Fibroblast of skin of right biceps (primary cell): ENCODE data around the gene PHF24.
"Not testable (repeated sequence)": the region's sequence is repeated elsewhere in the genome, so short reads cannot be mapped to it uniquely, and the experiment has no call there.

Experiments
- DNase-seq: peaks from one replicate; pipeline ENCODE4 v3.0.0-alpha.2; 2013

The PHF24 gene

GRCh38 chr9:34998266-34998665 lies 40.2 kb downstream of the PHF24 start:
- no peak for DNase-seq

- no peak for DNase-seq
Measured at GRCh38 chr9:34999576-34999975, 41.5 kb downstream of the PHF24 start.

DNA sequence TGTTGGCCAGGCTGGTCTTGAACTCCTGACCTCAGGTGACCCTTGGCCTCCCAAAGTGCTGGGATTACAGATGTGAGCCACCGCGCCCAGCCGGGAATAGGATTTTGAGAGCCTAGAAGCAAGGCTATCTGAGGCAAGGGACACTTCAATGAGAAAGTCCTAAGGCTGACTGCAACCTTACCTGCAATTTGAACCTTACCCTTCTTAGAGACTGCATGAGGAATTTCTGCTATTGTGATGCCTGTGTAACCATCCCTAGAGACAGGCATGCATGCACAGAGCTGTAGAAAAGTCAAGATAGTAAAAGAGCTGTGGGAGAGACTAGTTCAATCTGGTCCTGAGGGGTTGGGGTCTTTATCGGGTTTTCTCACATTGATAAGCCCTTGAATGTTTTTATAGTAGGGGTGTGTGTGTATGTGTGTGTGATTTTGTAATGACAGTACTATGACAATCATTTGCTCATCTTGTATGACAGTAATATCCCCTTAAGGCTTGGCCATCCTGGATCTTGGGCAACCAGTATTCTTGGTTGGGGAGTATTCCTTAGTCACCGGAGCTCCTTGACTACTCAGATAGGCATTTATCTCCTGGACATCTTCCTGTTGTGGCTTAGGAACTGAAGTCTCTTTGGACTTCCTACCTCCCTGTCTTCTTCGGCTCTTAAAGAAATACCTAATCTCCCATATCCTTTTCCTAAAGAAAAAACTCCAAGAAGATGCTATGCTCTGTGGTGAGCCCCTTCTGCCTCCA lies 42.6 kb downstream of the PHF24 start:
- DNase-seq = peak; percentile 81

- no peak for DNase-seq
Measured at GRCh38 chr9:35001285-35001677, 43.2 kb downstream of the PHF24 start.

DNA sequence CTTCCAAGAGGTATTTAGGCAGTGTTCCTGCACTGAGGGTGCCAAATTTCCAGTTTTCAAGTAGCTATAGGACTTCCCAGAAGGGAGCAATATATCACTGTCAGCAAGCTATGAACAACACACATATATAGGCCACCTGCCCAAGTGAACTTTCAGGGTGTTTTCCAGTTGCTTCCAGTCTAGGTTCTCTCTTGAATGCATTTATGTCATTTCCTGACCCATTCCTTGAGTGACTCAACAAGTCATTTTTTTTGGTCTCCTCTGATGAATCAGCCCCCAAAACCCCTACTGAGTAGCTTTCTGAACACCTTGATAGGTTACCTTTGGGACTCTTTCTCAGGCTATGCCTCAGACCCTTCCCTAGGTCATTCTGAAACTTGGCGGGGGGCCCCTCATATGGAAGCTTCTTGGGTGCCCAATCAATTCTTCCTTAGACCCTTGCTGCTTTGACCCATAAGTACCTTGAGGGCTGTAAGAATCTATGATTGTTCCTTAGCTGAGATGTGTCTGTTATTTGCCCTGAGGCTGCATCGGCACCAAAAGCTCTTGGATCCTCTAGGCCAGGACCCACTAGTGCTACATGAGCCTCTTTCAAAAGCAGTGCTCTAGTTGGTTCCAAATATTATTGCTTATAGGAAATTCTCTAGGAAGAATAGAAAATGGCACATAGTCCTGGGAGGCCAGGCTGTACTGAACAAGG lies 43.9 kb downstream of the PHF24 start:
- peak; percentile 45 for DNase-seq

DNA sequence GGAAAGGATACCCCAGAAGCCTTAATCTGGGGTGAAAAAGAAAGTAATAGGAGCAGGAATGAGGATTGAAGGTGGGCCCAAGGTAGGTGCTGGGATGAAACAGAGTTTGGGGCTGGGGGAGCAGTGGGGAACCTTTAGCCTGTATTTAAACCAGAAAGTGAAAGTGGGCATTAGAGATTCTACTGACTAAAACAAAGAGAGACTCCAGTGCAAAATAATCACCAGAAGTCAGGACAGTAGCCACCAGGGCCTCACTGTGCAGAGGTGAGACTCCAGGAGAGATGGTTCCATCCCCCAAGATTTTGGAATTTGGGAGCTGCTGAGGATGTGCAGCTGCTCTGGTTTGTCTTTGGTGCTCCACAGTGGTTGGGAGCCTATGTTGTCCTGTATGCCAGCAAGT lies 44.5 kb downstream of the PHF24 start:
- no peak for DNase-seq

- DNase-seq = not testable (repeated sequence)
Measured at GRCh38 chr9:35004299-35004698, 46.2 kb downstream of the PHF24 start.

DNA sequence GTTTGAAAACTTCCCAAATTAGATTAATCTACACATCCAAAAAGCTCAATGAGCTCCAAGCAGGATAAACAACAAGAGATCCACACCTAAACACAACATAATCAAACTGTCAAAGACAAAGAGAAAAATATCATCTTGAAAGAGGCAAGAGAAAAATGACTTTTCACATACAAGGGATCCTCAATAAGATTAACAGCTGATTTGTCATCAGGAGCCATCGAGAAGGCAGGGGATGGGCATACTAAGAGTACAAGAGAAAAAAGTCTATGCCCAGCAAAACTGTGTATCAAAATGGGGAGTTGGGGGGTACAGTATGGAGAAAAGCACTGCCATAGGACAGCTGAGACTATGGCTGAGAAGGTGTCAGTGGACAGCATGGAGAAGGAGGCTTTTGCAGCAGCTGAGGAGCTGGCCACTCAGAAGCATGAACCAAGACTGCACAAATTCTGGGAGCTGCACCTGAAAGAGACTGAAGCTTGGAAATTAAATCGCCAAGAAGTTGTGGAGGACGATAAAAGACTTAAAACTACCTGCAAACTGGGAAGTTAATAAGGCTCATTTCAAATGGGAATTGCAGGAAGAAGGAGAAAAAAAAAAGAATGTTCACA lies 52.4 kb downstream of the PHF24 start:
- DNase-seq = no peak

DNA sequence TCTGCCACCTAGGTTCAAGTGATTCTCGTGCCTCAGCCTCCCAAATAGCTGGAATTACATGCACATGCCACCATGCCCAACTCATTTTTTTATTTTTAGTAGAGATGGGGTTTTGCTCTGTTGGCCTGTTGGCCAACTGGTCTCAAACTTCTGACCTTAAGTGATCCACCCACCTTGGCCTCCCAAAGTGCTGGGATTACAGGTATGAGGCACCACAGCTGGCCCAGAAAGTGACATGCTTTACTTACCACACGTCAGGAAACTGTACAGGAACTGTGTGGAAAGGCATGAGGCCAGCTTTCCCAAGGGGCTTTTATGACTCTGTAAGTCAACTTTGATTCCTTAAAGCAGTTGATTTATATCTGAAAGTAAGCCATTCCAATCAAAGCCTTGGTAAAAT lies 56.4 kb downstream of the PHF24 start:
- DNase-seq = no peak

DNA sequence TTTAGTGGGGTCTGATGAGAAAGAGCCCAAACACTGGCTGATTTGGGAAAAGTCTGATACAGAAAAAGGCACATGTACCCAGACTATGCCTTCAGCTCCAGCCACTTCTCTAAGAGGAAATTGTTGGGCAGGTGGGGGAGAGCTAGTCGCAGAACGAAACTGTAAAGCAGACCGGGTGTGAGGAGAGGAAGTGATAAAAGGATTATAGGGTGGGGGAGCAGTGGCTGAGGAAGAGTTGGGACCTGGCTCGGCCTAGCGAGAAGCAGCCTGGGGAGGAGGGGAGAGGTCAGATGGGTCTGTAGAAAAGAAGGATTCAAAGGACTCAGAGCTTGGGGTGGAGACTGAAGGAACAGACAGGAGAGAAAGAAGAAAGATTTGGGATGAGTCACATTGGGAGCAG lies 65.4 kb downstream of the PHF24 start:
- DNase-seq = not testable (repeated sequence)

GRCh38 chr9:35026671-35027070 lies 68.6 kb downstream of the PHF24 start:
- DNase-seq = no peak

DNA sequence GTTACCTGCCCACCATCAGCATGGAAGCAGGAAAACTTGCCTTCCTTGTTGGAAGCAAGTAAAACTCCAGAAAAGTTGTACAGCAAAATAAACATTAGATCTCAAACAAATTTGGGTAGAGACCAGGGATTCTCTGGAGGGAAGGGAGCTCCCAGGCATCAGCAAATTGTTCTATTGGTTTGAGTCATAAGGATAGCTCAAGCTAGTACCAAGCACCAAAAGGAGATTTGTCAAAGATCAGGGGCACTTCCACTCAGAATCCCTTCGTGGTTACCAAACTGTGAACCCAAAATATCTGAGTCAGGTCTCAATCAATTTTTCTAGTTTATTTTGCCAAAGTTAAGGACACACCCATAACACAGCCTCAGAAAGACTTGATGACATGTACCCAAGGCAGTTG lies 69.3 kb downstream of the PHF24 start:
- no peak for DNase-seq

GRCh38 chr9:35027860-35028259 lies 69.8 kb downstream of the PHF24 start:
- DNase-seq = no peak

- no peak for DNase-seq
Measured at GRCh38 chr9:35028341-35028740, 70.3 kb downstream of the PHF24 start.

- DNase-seq = no peak
Measured at GRCh38 chr9:35029241-35029640, 71.2 kb downstream of the PHF24 start.

- DNase-seq = no peak
Measured at GRCh38 chr9:35029852-35030251, 71.8 kb downstream of the PHF24 start.
